ENCODE measurements around the gene CATSPER3. TPM values are rescaled to one million over a fixed set of nuclear protein-coding genes. Genes with fewer than 3 reads are reported as not detected.

Gene CATSPER3
- total and polyA plus RNA-seq, 2 experiments from 2014 or later = 0.11 to 0.14 TPM

DNA sequence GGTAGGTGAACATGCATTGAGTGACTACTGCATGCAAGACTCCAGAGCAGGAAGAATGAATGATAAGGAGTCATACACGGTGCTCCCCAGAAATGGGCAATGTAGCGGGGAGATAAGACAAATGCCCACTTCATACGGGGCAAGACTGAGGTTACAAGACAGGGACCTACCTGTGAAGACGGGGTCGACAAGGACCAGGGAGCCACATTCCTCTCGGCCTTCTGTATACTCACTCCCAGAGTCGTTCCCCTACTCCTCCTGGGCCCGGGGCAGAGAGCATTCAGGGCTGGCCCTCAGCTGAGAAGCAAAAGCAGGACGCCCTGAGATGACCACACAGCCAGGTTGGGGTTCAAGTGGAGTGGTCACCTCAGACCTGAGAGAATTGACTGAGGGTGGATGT is 39.6 kb downstream of the CATSPER3 start:
- H2AFZ ChIP-seq = no peak overlapping the region
- H3K79me2 ChIP-seq (ENCODE audit: insufficient read depth) = no peaks in the 10 kb centered on the region
- in situ Hi-C loops (cut with MboI) = no loop called here
- H3F3A ChIP-seq (ENCODE audit: insufficient read depth) = no peaks in the 10 kb centered on the region
- TF ChIP-seq EZH2phosphoT487 (IDR thresholded peaks at IDR 0.05; ENCODE audit: insufficient read depth, low read depth) (no peak), EZH2 (IDR thresholded peaks at IDR 0.05; ENCODE audit: insufficient read depth, poor library complexity, severe bottlenecking) (no peak)
- H3K36me3 ChIP-seq (ENCODE audit: low read depth) = no peaks in the 10 kb centered on the region
- H3K4me3 ChIP-seq = no peak overlapping the region
- no peak overlapping the region for H3K4me2 ChIP-seq (ENCODE audit: unreplicated experiment)
- H3K27me3 ChIP-seq (replicated peaks; ENCODE audit: insufficient read depth) = no peaks in the 10 kb centered on the region; the same call in 1 of the 2 replicates
- no peak overlapping the region for H3K27ac ChIP-seq
- H3K9me3 ChIP-seq (ENCODE audit: low read depth) = no peaks in the 10 kb centered on the region
- H3K9me2 ChIP-seq (ENCODE audit: insufficient read depth) = no peaks in the 10 kb centered on the region
- WGBS, 2 experiments (ENCODE audit: low coverage in 1 of 2, low lambda C conversion rate in 2 of 2, missing lambda C conversion rate in 2 of 2) = 72% methylated on average over 9 of the region's 9 CpGs
- no peak overlapping the region for H3K9ac ChIP-seq
- H3K4me1 ChIP-seq (ENCODE audit: insufficient read depth) = no peaks in the 10 kb centered on the region
- H4K20me1 ChIP-seq (ENCODE audit: insufficient read depth) = no peaks in the 10 kb centered on the region
- no peak for DNase-seq

DNA sequence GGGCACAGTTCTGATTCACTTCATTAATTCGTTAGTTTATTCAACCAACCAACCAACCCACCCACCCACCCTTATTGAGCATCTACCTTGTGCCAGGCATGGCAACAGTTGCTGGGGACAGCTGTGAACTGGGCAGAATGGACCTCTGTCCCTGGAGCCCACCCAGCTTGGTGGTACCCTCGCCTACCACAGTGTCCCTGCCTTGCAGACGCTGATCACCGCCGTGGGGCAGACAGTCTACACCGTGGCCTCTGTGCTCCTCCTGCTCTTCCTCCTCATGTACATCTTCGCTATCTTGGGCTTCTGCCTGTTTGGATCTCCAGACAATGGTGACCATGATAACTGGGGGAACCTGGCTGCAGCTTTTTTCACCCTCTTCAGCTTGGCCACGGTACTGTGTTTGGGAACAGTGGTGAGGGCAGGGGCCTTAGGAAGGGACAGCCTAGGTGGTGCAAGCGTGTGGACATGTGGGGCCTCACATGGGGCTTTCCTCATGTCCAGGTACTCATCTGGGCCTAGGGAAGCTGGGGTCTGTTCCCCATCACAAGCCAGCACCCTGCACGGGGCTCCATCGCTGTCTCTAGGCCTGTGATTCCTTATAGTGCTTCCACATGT is 40.1 kb downstream of the CATSPER3 start:
- 64 to 79% methylated on average over 10 to 11 of the region's 11 CpGs for WGBS, 2 experiments (ENCODE audit: low coverage in 1 of 2, low lambda C conversion rate in 2 of 2, missing lambda C conversion rate in 2 of 2)

DNA sequence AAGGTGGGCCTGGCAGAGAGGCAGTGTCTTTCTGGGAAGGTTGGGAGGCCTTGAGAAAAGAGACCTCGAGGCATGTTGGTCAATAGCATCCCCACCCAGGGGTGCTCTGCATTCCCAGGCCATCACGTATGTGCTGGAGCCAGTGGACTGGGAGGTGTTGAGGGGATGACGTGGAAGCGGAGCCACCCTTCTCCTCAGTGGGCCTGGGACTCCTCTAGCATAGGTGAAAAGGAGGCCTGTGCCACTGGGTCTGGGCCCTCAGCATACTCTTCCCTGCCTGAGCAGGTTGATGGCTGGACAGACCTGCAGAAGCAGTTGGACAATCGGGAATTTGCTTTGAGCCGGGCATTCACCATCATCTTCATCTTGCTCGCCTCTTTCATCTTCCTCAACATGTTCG is 40.8 kb downstream of the CATSPER3 start:
- Histone ChIP-seq H3K4me3 (no peak overlapping the region), H3K9ac (no peak overlapping the region), H3F3A (ENCODE audit: insufficient read depth) (no peaks in the 10 kb centered on the region), H3K4me2 (ENCODE audit: unreplicated experiment) (no peak overlapping the region), H3K9me3 (ENCODE audit: low read depth) (no peaks in the 10 kb centered on the region), H3K79me2 (ENCODE audit: insufficient read depth) (no peaks in the 10 kb centered on the region), H2AFZ (no peak overlapping the region), H3K27me3 (replicated peaks; ENCODE audit: insufficient read depth) (no peaks in the 10 kb centered on the region; the same call in 1 of the 2 replicates), H3K36me3 (ENCODE audit: low read depth) (no peaks in the 10 kb centered on the region), H3K27ac (no peak overlapping the region), H3K9me2 (ENCODE audit: insufficient read depth) (no peaks in the 10 kb centered on the region), H4K20me1 (ENCODE audit: insufficient read depth) (no peaks in the 10 kb centered on the region), H3K4me1 (ENCODE audit: insufficient read depth) (no peaks in the 10 kb centered on the region)
- TF ChIP-seq EZH2 (IDR thresholded peaks at IDR 0.05; ENCODE audit: insufficient read depth, poor library complexity, severe bottlenecking) = no peak
- no peak for TF ChIP-seq EZH2phosphoT487 (IDR thresholded peaks at IDR 0.05; ENCODE audit: insufficient read depth, low read depth)
- in situ Hi-C loops (cut with MboI) = no loop called here
- 74% methylated on average over 8 of the region's 8 CpGs for WGBS, 2 experiments (ENCODE audit: low coverage in 1 of 2, low lambda C conversion rate in 2 of 2, missing lambda C conversion rate in 2 of 2)
- no peak for DNase-seq

More for the DNA sequence above, 40.1 kb downstream of the CATSPER3 start:
- Histone ChIP-seq H4K20me1 (ENCODE audit: insufficient read depth) (no peaks in the 10 kb centered on the region), H3K36me3 (ENCODE audit: low read depth) (no peaks in the 10 kb centered on the region), H2AFZ (no peak overlapping the region), H3K9me2 (ENCODE audit: insufficient read depth) (no peaks in the 10 kb centered on the region), H3K79me2 (ENCODE audit: insufficient read depth) (no peaks in the 10 kb centered on the region), H3K9ac (no peak overlapping the region), H3K4me1 (ENCODE audit: insufficient read depth) (no peaks in the 10 kb centered on the region), H3K27ac (no peak overlapping the region), H3K9me3 (ENCODE audit: low read depth) (no peaks in the 10 kb centered on the region), H3K27me3 (replicated peaks; ENCODE audit: insufficient read depth) (no peaks in the 10 kb centered on the region; the same call in 1 of the 2 replicates), H3F3A (ENCODE audit: insufficient read depth) (no peaks in the 10 kb centered on the region), H3K4me3 (no peak overlapping the region), H3K4me2 (ENCODE audit: unreplicated experiment) (no peak overlapping the region)
- TF ChIP-seq EZH2phosphoT487 (IDR thresholded peaks at IDR 0.05; ENCODE audit: insufficient read depth, low read depth) (no peak), EZH2 (IDR thresholded peaks at IDR 0.05; ENCODE audit: insufficient read depth, poor library complexity, severe bottlenecking) (no peak)
- DNase-seq = no peak
- in situ Hi-C loops (cut with MboI) = no loop called here

DNA sequence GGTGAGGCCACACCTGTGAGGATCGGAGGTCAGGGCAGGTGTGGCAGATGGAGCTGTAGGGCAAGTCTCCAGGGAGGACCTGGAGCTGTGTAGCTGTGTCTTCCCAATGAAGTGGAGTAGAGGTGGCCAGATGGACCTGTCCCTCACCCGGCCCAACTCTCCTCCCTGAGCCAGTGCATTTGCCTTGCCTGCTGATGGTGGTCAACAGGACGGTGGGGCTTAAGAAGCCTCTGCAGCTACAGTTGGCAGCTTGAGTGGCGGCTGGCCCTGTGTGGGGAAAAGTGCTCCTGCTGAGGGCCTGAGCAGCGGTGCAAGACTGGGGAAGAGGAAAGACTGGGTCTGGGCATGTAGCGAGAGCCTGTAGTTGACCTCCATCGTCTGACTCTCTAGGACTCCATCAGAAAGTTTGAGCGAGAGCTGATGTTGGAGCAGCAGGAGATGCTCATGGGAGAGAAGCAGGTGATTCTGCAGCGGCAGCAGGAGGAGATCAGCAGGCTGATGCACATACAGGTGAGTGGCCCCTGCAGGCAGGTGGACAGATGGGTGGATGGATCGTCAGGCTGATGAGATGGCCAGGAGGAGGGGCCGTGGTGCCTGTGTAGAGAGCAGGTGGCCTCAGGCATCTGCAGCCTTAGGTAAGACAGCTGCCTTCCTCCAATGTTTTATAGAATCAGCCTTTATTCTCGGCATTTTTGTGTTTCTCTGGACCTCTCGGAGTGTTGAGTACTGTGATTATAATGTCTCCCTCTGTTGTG is 41.5 kb downstream of the CATSPER3 start:
- H4K20me1 ChIP-seq (ENCODE audit: insufficient read depth) = no peaks in the 10 kb centered on the region
- WGBS, 2 experiments (ENCODE audit: low coverage in 1 of 2, low lambda C conversion rate in 2 of 2, missing lambda C conversion rate in 2 of 2) = 65 to 71% methylated on average over 12 of the region's 13 CpGs
- no peak overlapping the region for H3K4me3 ChIP-seq
- no peaks in the 10 kb centered on the region for H3K9me2 ChIP-seq (ENCODE audit: insufficient read depth)
- H3K4me1 ChIP-seq (ENCODE audit: insufficient read depth) = no peaks in the 10 kb centered on the region
- no peaks in the 10 kb centered on the region for H3F3A ChIP-seq (ENCODE audit: insufficient read depth)
- H3K9ac ChIP-seq = no peak overlapping the region
- H3K4me2 ChIP-seq (ENCODE audit: unreplicated experiment) = no peak overlapping the region
- no peak for TF ChIP-seq EZH2 (IDR thresholded peaks at IDR 0.05; ENCODE audit: insufficient read depth, poor library complexity, severe bottlenecking)
- no peaks in the 10 kb centered on the region for H3K79me2 ChIP-seq (ENCODE audit: insufficient read depth)
- H3K36me3 ChIP-seq (ENCODE audit: low read depth) = no peaks in the 10 kb centered on the region
- H3K9me3 ChIP-seq (ENCODE audit: low read depth) = no peaks in the 10 kb centered on the region
- no peak overlapping the region for H2AFZ ChIP-seq
- in situ Hi-C loops (cut with MboI) = no loop called here
- H3K27me3 ChIP-seq (replicated peaks; ENCODE audit: insufficient read depth) = no peaks in the 10 kb centered on the region; the same call in 1 of the 2 replicates
- no peak for DNase-seq
- no peak overlapping the region for H3K27ac ChIP-seq

Measured in GM23248 (cell line).